OCI-LY1 (cell line): ENCODE measurements around the gene AHDC1.
"Not testable (repeated sequence)": the region's sequence is repeated elsewhere in the genome, so short reads cannot be mapped to it uniquely, and the experiment has no call there.

Source experiments
- H2AFZ ChIP-seq: fragments of 200-600 bp; sonication (generic), shearing (Covaris generic); 2 replicates; pipeline ENCODE4 v1.6.0; 2014; ENCODE audit warnings: antibody characterized with exemption, mild to moderate bottlenecking, low read length
- H3F3A ChIP-seq: fragments of 200-600 bp; sonication (generic), shearing (Covaris generic); 2 replicates; pipeline ENCODE4 v1.6.0; 2014; ENCODE audit warnings: mild to moderate bottlenecking, antibody characterized with exemption, low read length, moderate library complexity; ENCODE audit not compliant: insufficient read depth
- H3K27ac ChIP-seq: fragments of 200-600 bp; sonication (generic); 2 replicates; pipeline ENCODE4 v1.5.1; 2014; ENCODE audit warnings: low read length, mixed run types, mild to moderate bottlenecking, low read depth; ENCODE audit not compliant: poor library complexity, severe bottlenecking
- H3K27me3 ChIP-seq: fragments of 200-600 bp; sonication (generic); 2 replicates; pipeline ENCODE4 v1.6.0; 2014; ENCODE audit warnings: antibody characterized with exemption, mild to moderate bottlenecking, low read length, moderate library complexity; ENCODE audit not compliant: insufficient read depth
- H3K36me3 ChIP-seq: fragments of 200-600 bp; sonication (generic); 2 replicates; pipeline ENCODE4 v1.6.1; 2014; ENCODE audit warnings: mild to moderate bottlenecking, antibody characterized with exemption, low read length, moderate library complexity, mixed read lengths; ENCODE audit not compliant: insufficient read depth
- H3K4me1 ChIP-seq: fragments of 200-600 bp; sonication (generic); 2 replicates; pipeline ENCODE4 v1.5.1; 2014; ENCODE audit warnings: mild to moderate bottlenecking, low read length, moderate library complexity; ENCODE audit not compliant: insufficient read depth, severe bottlenecking
- H3K4me2 ChIP-seq: fragments of 200-600 bp; sonication (generic), shearing (Covaris generic); 2 replicates; pipeline ENCODE4 v1.6.1; 2014; ENCODE audit warnings: low read length
- H3K4me3 ChIP-seq: fragments of 200-600 bp; sonication (generic); 2 replicates; pipeline ENCODE4 v1.5.1; 2014; ENCODE audit warnings: low read length, low read depth, mild to moderate bottlenecking, mixed read lengths; ENCODE audit not compliant: poor library complexity, severe bottlenecking
- H3K79me2 ChIP-seq: fragments of 200-600 bp; shearing (Covaris generic); 2 replicates; pipeline ENCODE4 v1.6.1; 2016; ENCODE audit warnings: mixed run types, low read length, mixed read lengths; ENCODE audit not compliant: insufficient read depth
- H3K9ac ChIP-seq: fragments of 200-600 bp; sonication (generic), shearing (Covaris generic); 2 replicates; pipeline ENCODE4 v1.6.1; 2014; ENCODE audit warnings: mild to moderate bottlenecking, low read length, mixed read lengths
- H3K9me2 ChIP-seq: fragments of 200-600 bp; sonication (generic), shearing (Covaris generic); 2 replicates; pipeline ENCODE4 v1.6.1; 2014; ENCODE audit warnings: low read depth, mild to moderate bottlenecking, low read length, mixed read lengths
- H3K9me3 ChIP-seq: fragments of 200-600 bp; shearing (Covaris generic); 2 replicates; pipeline ENCODE4 v1.6.1; 2014; ENCODE audit warnings: low read length, mixed read lengths
- H4K20me1 ChIP-seq: fragments of 200-600 bp; sonication (generic), shearing (Covaris generic); 2 replicates; pipeline ENCODE4 v1.6.0; 2016; ENCODE audit warnings: mild to moderate bottlenecking, low read length; ENCODE audit not compliant: insufficient read depth
- EZH2 ChIP-seq: fragments of 200-600 bp; sonication (generic), shearing (Covaris generic); IDR thresholded peaks from 2 replicates; pipeline ENCODE4 v1.8.0; 2017; ENCODE audit warnings: borderline replicate concordance, mixed run types, mild to moderate bottlenecking, antibody characterized with exemption, low read length, moderate library complexity, mixed read lengths
- TF ChIP-seq, protein P1 (sequence below): fragments of 200-600 bp; sonication (generic), shearing (Covaris generic); IDR thresholded peaks from 2 replicates; pipeline ENCODE4 v1.5.1; 2017; ENCODE audit warnings: mild to moderate bottlenecking, antibody characterized with exemption, low read length, moderate library complexity, mixed read lengths

AHDC1 gene

DNA sequence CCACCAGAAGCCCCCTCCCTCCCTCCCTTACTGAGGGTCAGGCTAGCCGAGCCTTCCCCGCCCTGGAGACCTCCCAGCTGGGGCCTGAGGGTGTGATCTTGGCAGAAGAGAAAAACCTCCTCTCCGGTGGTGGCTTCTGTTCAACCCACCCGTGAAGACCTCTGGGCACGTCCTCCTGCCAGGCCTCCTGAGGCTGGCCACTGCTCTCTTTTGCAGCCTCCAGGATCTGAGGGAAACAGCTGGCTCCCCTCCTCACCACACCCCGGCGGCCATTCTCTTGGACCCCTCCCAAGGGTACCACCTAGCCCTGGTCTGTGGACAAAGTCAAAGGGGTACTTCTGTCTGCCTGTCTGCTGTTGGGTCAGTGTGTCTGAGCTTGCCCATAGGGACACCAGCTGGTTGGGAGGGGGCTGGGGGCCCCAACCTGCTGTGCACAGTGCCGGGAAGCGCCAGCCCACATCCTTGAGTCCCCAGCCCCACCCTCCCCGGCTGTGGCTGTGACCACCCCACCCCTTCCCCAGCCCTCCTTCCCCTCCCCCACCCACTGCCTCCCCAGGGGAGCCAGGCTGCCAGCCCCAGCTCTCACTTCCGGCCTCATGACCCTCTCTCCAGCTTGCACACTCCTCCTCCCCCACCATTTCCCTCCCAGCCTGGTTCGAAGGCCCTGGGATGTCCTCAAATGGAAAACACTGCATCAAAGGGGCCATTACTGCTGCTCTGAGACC lies 48.1 kb downstream of the AHDC1 start:
- H3K27ac ChIP-seq = peak overlapping the region; percentile 63
- no peaks in the 10 kb centered on the region for H3F3A ChIP-seq
- TF ChIP-seq, protein P1, sequence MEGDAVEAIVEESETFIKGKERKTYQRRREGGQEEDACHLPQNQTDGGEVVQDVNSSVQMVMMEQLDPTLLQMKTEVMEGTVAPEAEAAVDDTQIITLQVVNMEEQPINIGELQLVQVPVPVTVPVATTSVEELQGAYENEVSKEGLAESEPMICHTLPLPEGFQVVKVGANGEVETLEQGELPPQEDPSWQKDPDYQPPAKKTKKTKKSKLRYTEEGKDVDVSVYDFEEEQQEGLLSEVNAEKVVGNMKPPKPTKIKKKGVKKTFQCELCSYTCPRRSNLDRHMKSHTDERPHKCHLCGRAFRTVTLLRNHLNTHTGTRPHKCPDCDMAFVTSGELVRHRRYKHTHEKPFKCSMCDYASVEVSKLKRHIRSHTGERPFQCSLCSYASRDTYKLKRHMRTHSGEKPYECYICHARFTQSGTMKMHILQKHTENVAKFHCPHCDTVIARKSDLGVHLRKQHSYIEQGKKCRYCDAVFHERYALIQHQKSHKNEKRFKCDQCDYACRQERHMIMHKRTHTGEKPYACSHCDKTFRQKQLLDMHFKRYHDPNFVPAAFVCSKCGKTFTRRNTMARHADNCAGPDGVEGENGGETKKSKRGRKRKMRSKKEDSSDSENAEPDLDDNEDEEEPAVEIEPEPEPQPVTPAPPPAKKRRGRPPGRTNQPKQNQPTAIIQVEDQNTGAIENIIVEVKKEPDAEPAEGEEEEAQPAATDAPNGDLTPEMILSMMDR = no peak
- no peak for TF ChIP-seq EZH2
- peaks cover 12% of the 10 kb centered on the region for H3K36me3 ChIP-seq
- H4K20me1 ChIP-seq = no peaks in the 10 kb centered on the region
- no peaks in the 10 kb centered on the region for H3K27me3 ChIP-seq
- no peak overlapping the region for H3K4me3 ChIP-seq
- H3K4me1 ChIP-seq = peaks cover 23% of the 10 kb centered on the region
- H2AFZ ChIP-seq = no peak overlapping the region
- no peaks in the 10 kb centered on the region for H3K9me3 ChIP-seq
- H3K9ac ChIP-seq = no peak overlapping the region
- H3K9me2 ChIP-seq = no peaks in the 10 kb centered on the region
- peak overlapping the region; percentile 26; the same call in 1 of the 2 replicates for H3K4me2 ChIP-seq
- no peaks in the 10 kb centered on the region for H3K79me2 ChIP-seq

DNA sequence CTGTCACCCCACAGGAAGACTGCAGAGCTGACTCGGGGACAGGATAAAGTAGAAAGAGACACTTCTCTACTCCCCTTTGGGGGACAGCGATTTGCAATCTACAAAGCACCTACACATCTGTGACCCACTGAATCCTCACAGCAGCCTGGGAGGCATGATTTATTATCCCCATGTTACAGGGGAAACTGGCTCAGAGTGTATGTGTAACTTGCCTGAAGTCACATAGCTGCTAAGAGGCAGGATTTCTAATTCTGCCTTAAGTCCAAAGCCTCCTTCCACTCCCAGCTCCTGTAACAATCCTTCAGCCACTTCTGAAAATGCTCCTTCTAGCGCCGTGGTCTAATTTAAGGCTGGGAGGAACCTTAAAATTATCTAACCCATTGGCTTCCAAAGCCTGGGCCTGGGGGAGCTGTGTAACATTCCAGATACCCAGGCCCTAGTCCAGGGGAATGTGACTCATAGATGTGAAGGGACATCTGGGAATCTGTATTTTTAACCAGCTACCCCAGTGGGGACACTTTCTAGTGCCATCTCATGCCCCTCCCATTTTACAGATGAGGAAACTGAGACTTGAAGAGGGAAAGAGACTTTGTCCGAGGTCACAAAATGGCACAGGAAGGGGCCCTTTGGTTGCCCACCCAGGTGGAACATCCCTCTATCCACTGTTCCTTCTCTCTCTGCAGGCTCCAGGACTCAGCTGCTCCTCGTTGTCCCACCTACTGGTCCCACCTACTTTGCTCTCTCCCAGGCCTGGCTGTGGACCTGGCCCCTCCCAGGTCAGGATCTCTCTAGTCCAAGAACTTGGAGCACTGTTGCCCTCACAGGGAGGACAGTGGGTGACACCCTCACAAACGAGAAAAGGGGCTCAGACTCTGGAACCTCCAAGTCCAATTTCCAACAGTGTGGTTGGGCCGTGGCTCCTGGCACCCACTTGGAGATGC lies 48.9 kb downstream of the AHDC1 start:
- Histone ChIP-seq H2AFZ (no peak overlapping the region), H3K79me2 (no peaks in the 10 kb centered on the region), H3K4me2 (no peak overlapping the region), H3K9me2 (no peaks in the 10 kb centered on the region), H3K27ac (peak overlapping the region; percentile 63), H3F3A (no peaks in the 10 kb centered on the region), H3K4me1 (peaks cover 23% of the 10 kb centered on the region), H3K9ac (no peak overlapping the region), H3K36me3 (peaks cover 14% of the 10 kb centered on the region), H3K27me3 (no peaks in the 10 kb centered on the region), H4K20me1 (no peaks in the 10 kb centered on the region), H3K4me3 (no peak overlapping the region), H3K9me3 (no peaks in the 10 kb centered on the region)
- TF ChIP-seq, protein P1 = no peak
- no peak for TF ChIP-seq EZH2

DNA sequence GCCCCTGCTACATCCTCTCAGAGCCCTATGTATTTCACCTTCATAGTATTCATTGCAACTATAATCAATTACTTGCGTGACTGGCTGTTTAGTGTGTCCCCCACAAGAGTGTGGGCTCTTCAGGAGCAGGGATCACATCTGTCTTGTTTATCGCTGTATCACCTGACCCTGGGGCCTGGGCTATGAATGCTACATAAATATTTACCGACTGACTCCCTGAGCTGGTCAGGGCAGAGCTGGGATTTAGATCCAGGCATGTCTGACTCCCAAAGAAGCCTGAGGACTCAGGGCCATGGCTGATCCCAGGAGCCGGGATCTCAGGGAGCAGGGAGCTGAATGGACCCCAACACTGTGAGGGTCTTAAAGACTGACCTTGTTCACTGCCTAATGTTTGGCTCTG lies 49.7 kb downstream of the AHDC1 start:
- no peaks in the 10 kb centered on the region for H3K79me2 ChIP-seq
- H4K20me1 ChIP-seq = no peaks in the 10 kb centered on the region
- no peak overlapping the region for H3K4me3 ChIP-seq
- H3K9ac ChIP-seq = no peak overlapping the region
- no peaks in the 10 kb centered on the region for H3K9me3 ChIP-seq
- no peaks in the 10 kb centered on the region for H3K27me3 ChIP-seq
- peaks cover 14% of the 10 kb centered on the region for H3K36me3 ChIP-seq
- no peak overlapping the region for H2AFZ ChIP-seq
- no peaks in the 10 kb centered on the region for H3K9me2 ChIP-seq
- H3K27ac ChIP-seq = no peak overlapping the region
- H3F3A ChIP-seq = no peaks in the 10 kb centered on the region
- H3K4me1 ChIP-seq = peaks cover 23% of the 10 kb centered on the region
- TF ChIP-seq EZH2 = no peak
- TF ChIP-seq, protein P1 = no peak
- no peak overlapping the region for H3K4me2 ChIP-seq

DNA sequence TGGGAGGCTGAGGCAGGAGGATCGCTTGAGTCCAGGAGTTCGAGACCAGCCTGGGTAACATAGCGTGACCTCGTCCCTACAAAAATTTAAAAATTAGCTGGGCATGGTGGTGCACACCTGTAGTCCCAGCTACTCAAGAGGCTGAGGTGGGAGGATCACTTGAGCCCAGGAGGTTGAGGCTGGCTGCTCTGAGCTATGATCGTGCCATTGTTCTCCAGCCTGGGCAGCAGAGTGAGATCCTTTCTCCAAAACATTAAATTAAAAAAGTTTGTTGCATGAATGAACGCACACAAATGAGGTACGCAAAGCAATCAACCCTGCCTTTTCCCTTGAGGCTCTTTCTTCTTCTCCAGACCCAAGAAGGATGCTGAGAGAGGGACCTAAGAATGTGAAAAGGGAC lies 50.1 kb downstream of the AHDC1 start:
- not testable (repeated sequence) for H3K27ac ChIP-seq

More for the DNA sequence above, 50.1 kb downstream of the AHDC1 start:
- Histone ChIP-seq H3K36me3 (peaks cover 14% of the 10 kb centered on the region), H3K4me1 (peaks cover 23% of the 10 kb centered on the region)
- not testable (repeated sequence) for H3K9me3 ChIP-seq, H3K9me2 ChIP-seq, H3K79me2 ChIP-seq, H3K4me3 ChIP-seq, H3K9ac ChIP-seq, H2AFZ ChIP-seq, H3K4me2 ChIP-seq, H3F3A ChIP-seq, H3K27me3 ChIP-seq, H4K20me1 ChIP-seq
